C4-2B (cell line): Measurements from ENCODE around the gene COL26A1.
"Not testable (repeated sequence)": the region's sequence is repeated elsewhere in the genome, so short reads cannot be mapped to it uniquely, and the experiment has no call there.

Experiments
- H3K27ac ChIP-seq: fragments of 450-650 bp; 2 replicates; pipeline ENCODE4 v1.5.1; 2017
- CTCF ChIP-seq: fragments of 450-650 bp; conservative IDR thresholded peaks from 2 replicates; pipeline ENCODE4 v1.5.1; 2017; ENCODE audit warnings: mild to moderate bottlenecking
- ZFX ChIP-seq: fragments of 450-650 bp; IDR thresholded peaks from 2 replicates; pipeline ENCODE4 v1.6.1; 2017

COL26A1 gene

GRCh38 chr7:101598986-101599771 is 236.5 kb downstream of the COL26A1 start:
- H3K27ac ChIP-seq: no peak overlapping the region

DNA sequence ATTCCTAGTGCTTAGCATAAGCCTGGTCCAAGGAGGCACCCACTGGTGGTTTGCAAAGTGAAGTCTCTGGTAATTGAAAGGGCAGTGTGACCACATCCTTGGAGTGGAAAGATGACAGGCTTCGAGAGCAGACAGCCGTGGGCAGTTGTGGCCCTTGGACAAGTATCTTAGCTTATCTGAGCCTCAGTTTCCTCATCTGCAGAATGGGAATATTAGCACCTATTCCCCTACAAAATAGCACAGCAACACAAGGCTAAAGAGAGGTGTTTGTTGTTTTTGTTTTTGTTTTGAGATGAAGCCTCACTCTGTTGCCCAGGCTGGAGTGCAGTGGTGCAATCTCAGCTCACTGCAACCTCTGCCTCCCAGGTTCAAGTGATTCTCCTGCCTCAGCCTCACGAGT is 237.1 kb downstream of the COL26A1 start:
- no peak overlapping the region for H3K27ac ChIP-seq
- TF ChIP-seq ZFX (no peak), CTCF (no peak)

More at GRCh38 chr7:101598986-101599771, 236.5 kb downstream of the COL26A1 start:
- no peak for TF ChIP-seq CTCF
- TF ChIP-seq ZFX: no peak

- H3K27ac ChIP-seq: no peak overlapping the region
- no peak for TF ChIP-seq CTCF
- no peak for TF ChIP-seq ZFX
Measured at GRCh38 chr7:101602082-101602481, 239.4 kb downstream of the COL26A1 start.

DNA sequence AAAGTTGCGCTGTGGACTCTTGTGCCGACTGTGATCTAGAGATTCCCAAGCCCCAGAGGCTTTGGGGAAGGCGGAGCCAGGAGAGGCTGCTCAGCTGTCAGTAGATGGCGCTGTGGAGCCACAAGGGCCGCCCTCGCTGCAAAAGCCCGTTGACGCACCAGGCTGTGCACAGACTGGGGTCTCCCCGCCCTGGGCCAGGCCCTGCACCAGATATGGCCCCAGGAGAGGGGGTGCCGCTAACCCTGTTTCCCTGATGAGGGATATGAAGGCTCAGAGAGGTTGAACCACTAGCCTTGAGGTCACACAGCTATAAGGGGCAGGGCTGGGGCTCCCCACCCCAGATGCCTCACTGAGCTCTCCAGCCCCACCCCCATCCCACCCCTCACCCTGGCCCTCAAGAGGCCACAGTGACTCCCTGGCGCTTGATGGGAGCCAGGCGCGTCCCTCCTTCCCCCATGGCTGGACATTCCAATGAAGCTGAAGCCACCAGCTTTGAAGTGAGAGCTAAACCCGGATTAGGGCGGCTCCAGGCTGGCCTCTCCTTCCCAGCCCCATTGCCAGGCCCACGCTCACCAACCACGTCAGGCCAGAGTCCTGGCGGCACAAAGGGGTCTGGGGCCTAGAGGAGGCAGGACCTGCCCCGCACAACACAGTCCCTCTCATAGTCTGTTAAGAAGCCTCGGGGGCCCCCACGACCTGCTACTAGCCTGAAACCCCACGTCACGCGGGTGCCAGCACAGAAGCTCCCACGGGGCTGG is 240.0 kb downstream of the COL26A1 start:
- TF ChIP-seq CTCF (peak; percentile 99), ZFX (no peak)
- no peak overlapping the region for H3K27ac ChIP-seq

DNA sequence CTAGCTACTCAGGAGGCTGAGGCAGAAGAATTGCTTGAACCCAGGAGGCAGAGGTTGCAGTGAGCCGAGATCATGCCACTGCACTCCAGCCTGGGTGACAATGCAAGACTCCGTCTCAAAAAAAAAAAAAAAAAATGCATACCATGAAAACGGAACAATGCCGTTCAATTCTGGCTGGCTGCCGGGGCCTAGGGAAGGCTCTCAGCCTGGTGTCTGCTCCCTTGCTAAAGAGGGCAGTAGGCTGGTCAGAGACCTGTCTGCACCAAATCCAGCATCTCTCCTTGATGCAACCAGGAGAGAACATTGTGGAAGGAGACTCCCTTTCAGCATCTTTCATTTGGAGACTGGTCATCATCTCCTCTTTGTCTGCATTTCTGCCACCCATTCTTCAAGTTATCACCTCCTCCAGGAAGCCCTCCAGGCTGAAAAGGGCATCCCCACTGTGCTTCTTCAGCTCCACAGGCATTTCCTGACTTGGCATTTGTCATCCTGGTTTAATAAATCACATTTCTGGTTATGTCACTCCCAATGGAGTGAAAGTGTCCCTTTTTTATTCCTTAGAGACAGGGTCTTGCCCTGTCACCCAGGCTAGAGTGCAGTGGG is 241.8 kb downstream of the COL26A1 start:
- no peak overlapping the region for H3K27ac ChIP-seq
- TF ChIP-seq ZFX (no peak), CTCF (no peak)

DNA sequence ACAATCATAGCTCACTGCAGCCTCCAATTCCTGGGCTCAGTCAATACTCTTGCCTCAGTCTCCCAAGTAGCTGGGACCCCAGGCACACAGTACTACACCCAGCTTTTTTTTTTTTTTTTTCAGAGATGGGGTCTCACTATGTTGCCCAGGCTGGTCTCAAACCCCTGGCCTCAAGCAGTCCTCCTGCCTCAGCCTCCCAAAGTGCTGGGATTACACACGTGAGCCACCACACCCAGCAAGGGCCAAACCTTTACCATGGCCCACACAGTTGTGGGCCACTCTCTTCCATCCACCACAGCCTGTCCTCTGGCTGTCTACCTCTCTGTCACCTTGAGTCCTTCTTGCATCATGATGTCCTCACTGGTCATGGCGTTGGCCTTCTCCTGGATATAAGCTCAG is 242.3 kb downstream of the COL26A1 start:
- not testable (repeated sequence) for H3K27ac ChIP-seq

DNA sequence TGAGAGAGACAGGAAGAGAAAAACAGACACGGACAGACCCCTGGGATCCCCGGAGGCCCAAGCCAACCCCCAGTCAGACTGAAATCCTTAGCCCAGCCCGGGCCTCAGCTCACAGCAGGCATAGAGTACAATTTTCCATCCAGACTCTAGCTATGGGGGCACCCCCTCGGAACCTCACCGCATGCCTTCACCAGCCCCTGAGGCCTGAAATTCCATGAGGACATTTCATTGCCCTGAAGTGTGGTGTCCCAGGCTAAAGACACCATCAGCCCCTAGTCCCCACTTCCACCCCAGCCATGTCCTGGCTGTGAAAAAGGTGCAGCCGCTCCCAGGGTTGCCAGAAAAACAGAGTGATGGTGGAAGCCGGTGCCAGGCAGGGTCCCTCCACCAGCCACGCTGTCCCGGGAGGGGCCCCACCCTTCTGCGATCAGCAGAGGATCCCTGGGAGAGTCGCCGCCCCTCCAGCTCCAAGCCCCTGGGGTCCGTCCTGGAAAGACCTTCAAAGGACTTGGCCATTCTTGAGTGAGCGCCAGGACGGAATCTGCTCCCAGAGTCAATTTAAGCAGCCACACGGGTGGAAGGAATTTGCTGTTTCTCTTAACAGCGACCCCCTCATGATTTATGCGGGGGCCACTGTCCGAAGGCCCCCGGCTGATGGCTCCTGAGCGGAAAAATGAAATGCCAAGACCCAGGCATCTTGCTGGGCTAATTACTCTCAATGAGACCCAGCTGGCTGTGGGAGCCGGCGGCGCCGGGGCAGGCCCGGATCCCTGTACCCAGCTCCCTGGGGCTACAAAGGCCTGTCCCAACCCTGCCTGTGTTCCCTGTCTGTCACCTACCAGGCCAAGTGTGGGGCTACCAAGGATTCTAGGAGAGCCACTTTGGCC is 243.2 kb downstream of the COL26A1 start:
- no peak overlapping the region for H3K27ac ChIP-seq
- no peak for TF ChIP-seq CTCF
- no peak for TF ChIP-seq ZFX
